OCI-LY1 (cell line): Measurements from ENCODE around the gene IQGAP2.

Source experiments
- CTCF ChIP-seq: fragments of 200-600 bp; sonication (generic), shearing (Covaris generic); IDR thresholded peaks from 2 replicates; pipeline ENCODE4 v1.5.1; 2017; ENCODE audit warnings: mild to moderate bottlenecking, antibody characterized with exemption, low read length, moderate library complexity, mixed read lengths
- EZH2 ChIP-seq: fragments of 200-600 bp; sonication (generic), shearing (Covaris generic); IDR thresholded peaks from 2 replicates; pipeline ENCODE4 v1.8.0; 2017; ENCODE audit warnings: borderline replicate concordance, mixed run types, mild to moderate bottlenecking, antibody characterized with exemption, low read length, moderate library complexity, mixed read lengths

DNA sequence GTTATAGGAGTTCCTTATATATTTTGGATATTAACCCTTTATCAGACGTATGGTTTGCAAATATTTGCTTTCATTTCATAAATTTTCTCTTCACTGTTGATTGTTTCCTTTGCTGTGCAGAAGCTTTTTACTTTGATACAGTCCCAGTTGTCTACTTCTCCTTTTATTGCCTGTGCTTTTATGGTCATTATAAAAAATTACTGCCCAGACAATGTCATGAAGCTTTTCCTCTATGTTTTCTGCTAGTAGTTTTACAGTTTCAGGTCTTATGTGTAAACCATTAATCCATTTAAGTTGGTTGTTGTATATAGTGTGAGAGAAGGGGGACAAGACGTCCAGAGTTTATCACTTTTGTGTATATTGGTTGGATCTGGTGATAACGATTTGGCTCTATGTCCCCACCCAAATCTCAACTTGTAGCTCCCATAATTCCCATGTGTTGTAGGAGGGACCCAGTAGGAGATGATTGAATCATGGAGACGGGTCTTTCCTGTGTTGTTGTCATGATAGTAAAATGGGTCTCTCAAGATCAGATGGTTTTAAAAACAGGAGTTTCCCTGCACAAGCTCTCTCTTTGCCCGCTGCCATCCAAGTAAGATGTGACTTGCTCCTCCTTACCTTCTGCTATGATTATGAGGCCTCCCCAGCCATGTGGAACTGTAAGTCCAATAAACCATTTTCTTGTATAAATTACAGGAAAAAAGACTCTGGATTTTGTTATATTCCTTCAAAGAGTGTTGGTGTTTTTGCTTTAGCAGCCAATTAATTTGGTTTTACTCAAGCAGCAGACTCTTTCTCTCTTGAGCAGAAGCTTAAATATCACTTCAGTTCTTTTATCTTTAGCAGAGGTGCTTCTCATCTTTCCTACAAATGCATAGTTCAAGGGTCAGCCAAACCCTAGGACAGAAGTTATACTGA, 326.5 kb downstream of the IQGAP2 start:
- TF ChIP-seq EZH2 (no peak), CTCF (no peak)
